ENCODE measurements around the gene OR4K13. TPM values are rescaled to one million over a fixed set of nuclear protein-coding genes. Genes with fewer than 3 reads are reported as not detected.

Gene OR4K13
- total RNA-seq (2014; rRNA removed; shearing (Covaris generic)) = not detected in 2 replicates

DNA sequence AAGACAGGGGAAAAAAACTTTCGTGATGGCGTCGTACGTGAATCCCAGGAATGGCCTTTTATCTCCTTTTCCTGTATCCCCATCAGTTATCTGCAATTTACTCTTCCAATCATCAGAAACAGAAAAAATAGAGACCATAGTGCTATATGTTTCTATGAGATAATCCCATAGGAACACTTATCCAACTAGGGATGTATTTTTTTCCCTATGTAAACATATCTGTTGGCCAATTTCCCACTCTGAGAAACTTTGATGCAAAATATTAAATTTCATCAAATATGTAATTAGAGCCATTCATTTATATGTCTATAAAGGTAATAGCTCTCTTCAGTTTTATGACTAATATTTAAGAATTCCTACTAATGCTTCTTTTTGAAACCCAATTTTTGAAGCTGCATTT, at the start of gene OR4K13:
TSS of gene OR4K13 (minus strand) at position 101 of the 400 bp plus-strand sequence. CDS start 1,280 bp downstream, outside the sequence.
- Histone ChIP-seq H3K36me3 (replicated peaks; ENCODE audit: control insufficient read depth, insufficient read depth, low read length) (no peaks in the 10 kb centered on the region), H3K4me3 (ENCODE audit: insufficient read depth, low read depth, low read length) (no peak within 1 kb of the TSS), H3K27me3 (ENCODE audit: control insufficient read depth, insufficient read depth, low read length) (no peaks in the 10 kb centered on the region; the same call in 1 of the 2 replicates)
- DNase-seq = no peak

DNA sequence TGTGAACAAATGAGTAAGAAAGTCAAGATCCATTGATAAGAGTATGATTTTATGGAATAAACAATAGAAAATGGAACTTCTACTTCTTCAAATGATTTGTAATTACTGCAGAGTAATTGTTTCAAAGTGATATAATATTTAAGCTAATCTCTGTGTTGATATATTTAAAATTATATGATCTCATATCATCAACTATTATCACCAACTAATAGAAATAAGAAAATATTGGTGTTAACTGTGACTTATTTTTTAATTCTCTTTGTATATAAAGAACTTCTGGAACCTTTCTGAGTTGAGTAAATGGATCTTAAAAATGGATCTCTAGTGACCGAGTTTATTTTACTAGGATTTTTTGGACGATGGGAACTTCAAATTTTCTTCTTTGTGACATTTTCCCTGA, 23.9 kb upstream of the OR4K13 start, which contains the start of gene OR4L1:
TSS of gene OR4L1 (plus strand) at position 301 of the 400 bp plus-strand sequence. CDS start at position 301, 0 bp downstream.
- Histone ChIP-seq H3K4me3 (ENCODE audit: insufficient read depth, low read depth, low read length) (no peak within 1 kb of the TSS), H3K36me3 (replicated peaks; ENCODE audit: control insufficient read depth, insufficient read depth, low read length) (no peaks in the 10 kb centered on the region), H3K27me3 (ENCODE audit: control insufficient read depth, insufficient read depth, low read length) (no peaks in the 10 kb centered on the region)
- DNase-seq = no peak

- no peak for DNase-seq
- no peaks in the 10 kb centered on the region for H3K27me3 ChIP-seq (ENCODE audit: control insufficient read depth, insufficient read depth, low read length)
- no peaks in the 10 kb centered on the region for H3K36me3 ChIP-seq (replicated peaks; ENCODE audit: control insufficient read depth, insufficient read depth, low read length)
- no peak overlapping the region for H3K4me3 ChIP-seq (ENCODE audit: insufficient read depth, low read depth, low read length)
Observed at GRCh38 chr14:20048202-20048601, 12.4 kb upstream of the OR4K13 start.

DNA sequence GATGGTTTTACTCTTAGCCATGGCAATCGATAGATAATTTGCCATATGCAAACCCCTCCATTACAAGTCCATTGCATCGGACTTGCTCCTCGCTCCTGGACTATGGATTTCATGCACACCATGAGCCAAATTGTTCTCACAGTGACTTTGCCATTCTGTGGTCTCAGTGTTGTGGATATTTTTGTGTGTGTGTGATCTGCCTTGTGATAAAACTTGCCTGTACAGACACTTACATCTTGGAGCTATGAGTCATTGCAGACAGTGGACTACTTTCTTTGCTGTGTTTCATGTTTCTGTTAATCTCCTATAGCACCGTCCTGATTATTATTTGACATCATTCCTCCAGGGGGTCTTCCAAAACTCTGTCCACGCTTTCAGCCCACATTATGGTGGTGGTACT, 8.4 kb upstream of the OR4K13 start:
- no peak for DNase-seq
- Histone ChIP-seq H3K4me3 (ENCODE audit: insufficient read depth, low read depth, low read length) (no peak overlapping the region), H3K27me3 (ENCODE audit: control insufficient read depth, insufficient read depth, low read length) (no peaks in the 10 kb centered on the region), H3K36me3 (replicated peaks; ENCODE audit: control insufficient read depth, insufficient read depth, low read length) (no peaks in the 10 kb centered on the region)

DNA sequence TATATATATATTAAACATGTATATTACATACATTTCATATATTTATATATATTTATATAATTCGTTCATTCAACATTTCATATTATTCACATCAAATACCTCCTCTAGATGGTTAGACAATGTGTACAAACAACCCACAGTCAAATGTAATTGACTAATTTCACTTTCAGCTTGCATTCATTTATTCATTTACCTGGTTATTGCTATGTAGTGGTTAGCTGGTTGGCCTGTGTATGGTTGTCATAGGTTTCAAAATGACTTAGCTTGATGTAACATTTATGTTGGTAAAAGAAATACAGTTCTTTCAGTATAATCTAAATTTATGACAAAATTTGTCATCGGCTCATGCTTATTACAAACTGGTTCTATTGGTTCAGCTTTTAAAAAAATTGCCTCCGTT, 389 bp downstream of the OR4K13 start:
- DNase-seq = no peak
- Histone ChIP-seq H3K27me3 (ENCODE audit: control insufficient read depth, insufficient read depth, low read length) (no peaks in the 10 kb centered on the region; the same call in 1 of the 2 replicates), H3K36me3 (replicated peaks; ENCODE audit: control insufficient read depth, insufficient read depth, low read length) (no peaks in the 10 kb centered on the region), H3K4me3 (ENCODE audit: insufficient read depth, low read depth, low read length) (no peak overlapping the region)

DNA sequence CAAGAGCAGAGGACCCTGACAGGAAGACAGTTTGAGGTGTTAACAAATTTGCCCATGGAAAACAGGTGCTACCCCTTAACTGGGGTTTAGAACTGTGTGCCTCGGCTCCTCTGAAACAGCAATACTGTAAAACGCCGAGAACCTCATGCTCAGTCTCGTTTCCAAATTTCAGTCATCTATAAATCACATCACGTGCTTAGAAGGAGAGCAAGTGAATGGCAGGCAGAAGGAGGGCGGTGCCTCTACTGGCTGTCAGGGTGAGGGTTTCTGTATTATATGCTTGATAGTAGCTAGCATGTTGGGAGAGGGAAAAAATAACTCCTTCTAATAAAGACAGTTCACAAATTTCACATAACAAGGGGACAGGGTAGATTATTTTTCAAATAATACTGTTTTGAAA, 4.8 kb downstream of the OR4K13 start:
- H3K36me3 ChIP-seq (replicated peaks; ENCODE audit: control insufficient read depth, insufficient read depth, low read length) = no peaks in the 10 kb centered on the region
- H3K27me3 ChIP-seq (ENCODE audit: control insufficient read depth, insufficient read depth, low read length) = no peaks in the 10 kb centered on the region; the same call in 1 of the 2 replicates
- H3K4me3 ChIP-seq (ENCODE audit: insufficient read depth, low read depth, low read length) = no peak overlapping the region
- DNase-seq = no peak

DNA sequence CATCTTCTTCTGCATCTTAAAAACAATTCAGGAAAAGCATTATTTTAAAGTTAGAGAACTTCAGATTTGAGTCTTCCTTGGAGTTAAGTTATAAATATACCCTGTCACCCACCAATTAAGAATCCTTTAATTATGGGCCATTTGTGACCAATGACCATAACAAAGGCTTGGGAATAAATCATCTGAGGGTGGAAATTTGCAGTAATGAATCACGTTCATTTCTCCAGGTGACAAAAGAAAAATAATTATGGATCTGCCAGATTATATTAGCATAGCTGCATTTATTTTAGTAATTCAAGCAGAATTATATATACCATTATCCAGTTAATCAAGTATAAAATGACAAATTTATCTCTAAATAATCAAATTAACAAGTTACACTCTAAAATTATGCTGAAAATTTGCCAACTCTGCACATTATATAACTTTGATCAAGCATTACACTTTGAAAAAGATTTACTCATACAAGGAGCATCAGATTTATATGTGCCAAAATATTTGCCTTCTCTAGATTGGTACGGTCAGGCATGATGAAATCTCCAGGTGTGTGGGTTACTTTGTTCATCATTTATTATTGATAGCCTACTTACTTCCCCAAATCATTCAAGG, 16.5 kb downstream of the OR4K13 start, which contains the start of gene OR4K14:
TSS of gene OR4K14 (minus strand) at position 51 of the 609 bp plus-strand sequence. CDS start 4,114 bp downstream, outside the sequence.
- H3K4me3 ChIP-seq (ENCODE audit: insufficient read depth, low read depth, low read length) = no peak within 1 kb of the TSS
- H3K27me3 ChIP-seq (ENCODE audit: control insufficient read depth, insufficient read depth, low read length) = no peaks in the 10 kb centered on the region
- no peaks in the 10 kb centered on the region for H3K36me3 ChIP-seq (replicated peaks; ENCODE audit: control insufficient read depth, insufficient read depth, low read length)
- no peak for DNase-seq

DNA sequence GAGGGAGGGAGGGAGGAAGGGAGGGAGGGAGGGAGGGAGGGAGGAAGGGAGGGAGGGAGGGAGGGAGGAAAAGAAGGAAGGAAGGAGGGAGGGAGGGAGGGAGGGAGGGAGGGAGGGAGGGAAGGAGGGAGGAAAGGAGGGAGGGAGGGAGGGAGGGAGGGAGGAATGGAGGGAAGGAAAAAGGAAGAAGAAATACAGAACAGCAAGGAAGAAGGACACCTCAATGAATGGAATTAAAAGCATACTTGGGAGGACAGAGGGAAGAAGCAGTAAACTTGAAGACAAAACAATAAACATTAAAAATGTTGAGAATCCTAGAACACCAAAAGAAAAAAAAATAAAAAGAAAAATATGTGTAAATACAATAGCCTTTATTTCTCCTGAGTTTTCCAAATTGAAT, 27.7 kb downstream of the OR4K13 start:
- Histone ChIP-seq H3K36me3 (replicated peaks; ENCODE audit: control insufficient read depth, insufficient read depth, low read length) (no peaks in the 10 kb centered on the region), H3K4me3 (ENCODE audit: insufficient read depth, low read depth, low read length) (no peak overlapping the region), H3K27me3 (ENCODE audit: control insufficient read depth, insufficient read depth, low read length) (no peaks in the 10 kb centered on the region)
- DNase-seq = no peak

DNA sequence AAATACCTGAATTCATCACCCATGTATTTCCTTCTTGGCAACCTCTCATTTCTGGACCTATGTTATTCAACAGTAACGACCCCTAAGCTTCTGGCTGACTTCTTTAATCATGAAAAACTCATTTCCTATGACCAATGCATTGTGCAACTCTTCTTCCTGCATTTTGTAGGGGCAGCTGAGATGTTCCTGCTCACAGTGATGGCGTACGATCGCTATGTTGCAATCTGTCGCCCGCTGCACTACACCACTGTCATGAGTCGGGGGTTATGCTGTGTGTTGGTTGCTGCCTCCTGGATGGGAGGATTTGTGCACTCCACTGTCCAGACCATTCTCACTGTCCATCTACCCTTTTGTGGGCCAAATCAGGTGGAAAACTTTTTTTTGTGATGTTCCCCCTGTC, 33.5 kb downstream of the OR4K13 start:
- H3K36me3 ChIP-seq (replicated peaks; ENCODE audit: control insufficient read depth, insufficient read depth, low read length) = no peaks in the 10 kb centered on the region
- no peaks in the 10 kb centered on the region for H3K27me3 ChIP-seq (ENCODE audit: control insufficient read depth, insufficient read depth, low read length)
- no peak for DNase-seq
- H3K4me3 ChIP-seq (ENCODE audit: insufficient read depth, low read depth, low read length) = no peak overlapping the region

DNA sequence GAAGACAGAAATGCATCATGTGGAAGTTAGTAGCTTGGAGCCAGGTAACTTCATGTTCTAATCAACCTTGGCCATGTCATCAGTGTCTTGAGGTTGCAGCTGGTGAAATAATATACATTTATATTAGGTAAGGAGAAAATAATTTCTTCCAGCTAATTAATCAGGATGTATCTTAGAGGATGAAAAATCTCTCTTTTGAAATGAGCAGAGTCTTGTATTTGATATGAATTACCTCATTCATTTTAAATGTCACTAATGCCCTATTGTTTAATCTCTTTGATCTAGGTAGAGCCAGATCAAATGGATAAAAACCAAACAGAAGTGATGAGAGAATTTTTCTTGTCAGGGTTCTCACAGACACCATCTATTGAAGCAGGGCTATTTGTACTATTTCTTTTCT, 34.0 kb downstream of the OR4K13 start, which contains the start of gene OR4Q2:
TSS of gene OR4Q2 (plus strand) at position 301 of the 400 bp plus-strand sequence.
- Histone ChIP-seq H3K36me3 (replicated peaks; ENCODE audit: control insufficient read depth, insufficient read depth, low read length) (no peaks in the 10 kb centered on the region), H3K4me3 (ENCODE audit: insufficient read depth, low read depth, low read length) (no peak within 1 kb of the TSS), H3K27me3 (ENCODE audit: control insufficient read depth, insufficient read depth, low read length) (no peaks in the 10 kb centered on the region)
- DNase-seq = no peak

- Histone ChIP-seq H3K27me3 (ENCODE audit: control insufficient read depth, insufficient read depth, low read length) (no peaks in the 10 kb centered on the region), H3K4me3 (ENCODE audit: insufficient read depth, low read depth, low read length) (no peak overlapping the region), H3K36me3 (replicated peaks; ENCODE audit: control insufficient read depth, insufficient read depth, low read length) (no peaks in the 10 kb centered on the region)
- DNase-seq = no peak
Observed at GRCh38 chr14:19993438-19993837, 42.4 kb downstream of the OR4K13 start.

Other genes with a start within 250 kb of the OR4K13 start
- not detected in 2 replicates for gene OR4N2, start 232.3 kb downstream of the OR4K13 start, total RNA-seq (2014; rRNA removed; shearing (Covaris generic))
- gene OR4K2, start 160.9 kb downstream of the OR4K13 start, total RNA-seq (2014; rRNA removed; shearing (Covaris generic)) = not detected in 2 replicates
- gene OR4K5, start 115.4 kb downstream of the OR4K13 start, total RNA-seq (2014; rRNA removed; shearing (Covaris generic)) = not detected in 2 replicates
- not detected in 2 replicates for gene OR4K1, start 105.1 kb downstream of the OR4K13 start, total RNA-seq (2014; rRNA removed; shearing (Covaris generic))
- not detected in 2 replicates for gene OR4K15, start 60.4 kb downstream of the OR4K13 start, total RNA-seq (2014; rRNA removed; shearing (Covaris generic))
- not detected in 2 replicates for gene OR4Q2, start 33.9 kb downstream of the OR4K13 start, total RNA-seq (2014; rRNA removed; shearing (Covaris generic))
- not detected in 2 replicates for gene OR4K14, start 16.7 kb downstream of the OR4K13 start, total RNA-seq (2014; rRNA removed; shearing (Covaris generic))
- not detected in 2 replicates for gene OR4L1, start 24.0 kb upstream of the OR4K13 start, total RNA-seq (2014; rRNA removed; shearing (Covaris generic))
- gene OR4K17, start 74.7 kb upstream of the OR4K13 start, total RNA-seq (2014; rRNA removed; shearing (Covaris generic)) = not detected in 2 replicates
- gene OR4N5, start 102.8 kb upstream of the OR4K13 start, total RNA-seq (2014; rRNA removed; shearing (Covaris generic)) = not detected in 2 replicates
- not detected in 2 replicates for gene OR11G2, start 154.9 kb upstream of the OR4K13 start, total RNA-seq (2014; rRNA removed; shearing (Covaris generic))
- not detected in 2 replicates for gene OR11H6, start 187.7 kb upstream of the OR4K13 start, total RNA-seq (2014; rRNA removed; shearing (Covaris generic))
- gene OR11H7, start 192.9 kb upstream of the OR4K13 start, total RNA-seq (2014; rRNA removed; shearing (Covaris generic)) = not detected in 2 replicates
- gene OR11H4, start 203.2 kb upstream of the OR4K13 start, total RNA-seq (2014; rRNA removed; shearing (Covaris generic)) = not detected in 2 replicates

Measured in H7 (cell line).